KOPT-K1 (cell line): Measurements from ENCODE around the gene FUT2.
"Not testable (repeated sequence)": the region's sequence is repeated elsewhere in the genome, so short reads cannot be mapped to it uniquely, and the experiment has no call there.

Source experiments
- H3K27ac ChIP-seq: fragments of 200-600 bp; sonication (generic); 2 replicates; pipeline ENCODE4 v1.5.1; 2016; ENCODE audit warnings: antibody characterized with exemption, mild to moderate bottlenecking, low read depth, low read length; ENCODE audit not compliant: poor library complexity, severe bottlenecking
- H3K36me3 ChIP-seq: fragments of 200-600 bp; sonication (generic); 2 replicates; pipeline ENCODE4 v1.5.1; 2017; ENCODE audit warnings: antibody characterized with exemption, mild to moderate bottlenecking, low read length, moderate library complexity; ENCODE audit not compliant: insufficient read depth
- H3K9me3 ChIP-seq: fragments of 200-600 bp; sonication (generic); 2 replicates; pipeline ENCODE4 v1.5.1; 2017; ENCODE audit warnings: antibody characterized with exemption, low read length, mild to moderate bottlenecking; ENCODE audit not compliant: insufficient read depth, poor library complexity, severe bottlenecking

FUT2 gene

GRCh38 chr19:48695743-48696352, at the start of gene FUT2:
FUT2 (plus strand) TSS chr19:48695971; CDS start chr19:48702957, 6,986 bp downstream.
- Histone ChIP-seq H3K9me3 (no peaks in the 10 kb centered on the region), H3K36me3 (no peaks in the 10 kb centered on the region), H3K27ac (no peak within 1 kb of the TSS)

- no peaks in the 10 kb centered on the region for H3K36me3 ChIP-seq
- H3K27ac ChIP-seq = peak within 1 kb of the TSS; percentile 56
- H3K9me3 ChIP-seq = no peaks in the 10 kb centered on the region
Observed at GRCh38 chr19:48646001-48646721, 49.6 kb upstream of the FUT2 start, which contains the start of gene CA11. CA11 (minus strand) TSS chr19:48646187; CDS start chr19:48645632, 555 bp downstream.

GRCh38 chr19:48646722-48647216, 49.0 kb upstream of the FUT2 start:
- Histone ChIP-seq H3K36me3 (no peaks in the 10 kb centered on the region), H3K27ac (peak overlapping the region; percentile 56), H3K9me3 (no peaks in the 10 kb centered on the region)

GRCh38 chr19:48648134-48648533, 47.6 kb upstream of the FUT2 start:
- Histone ChIP-seq H3K27ac (no peak overlapping the region), H3K36me3 (no peaks in the 10 kb centered on the region), H3K9me3 (no peaks in the 10 kb centered on the region)

- Histone ChIP-seq H3K27ac (no peak overlapping the region), H3K36me3 (no peaks in the 10 kb centered on the region), H3K9me3 (no peaks in the 10 kb centered on the region)
Observed at GRCh38 chr19:48650974-48651682, 44.6 kb upstream of the FUT2 start.

- no peak overlapping the region for H3K27ac ChIP-seq
Observed at GRCh38 chr19:48651683-48652048, 44.1 kb upstream of the FUT2 start.

GRCh38 chr19:48654299-48655059, 41.3 kb upstream of the FUT2 start:
- peak overlapping the region; percentile 54 for H3K27ac ChIP-seq
- no peaks in the 10 kb centered on the region for H3K36me3 ChIP-seq
- no peaks in the 10 kb centered on the region for H3K9me3 ChIP-seq

More at GRCh38 chr19:48651683-48652048, 44.1 kb upstream of the FUT2 start:
- no peaks in the 10 kb centered on the region for H3K9me3 ChIP-seq
- H3K36me3 ChIP-seq = no peaks in the 10 kb centered on the region

- no peak overlapping the region for H3K27ac ChIP-seq
- H3K36me3 ChIP-seq = no peaks in the 10 kb centered on the region
- H3K9me3 ChIP-seq = no peaks in the 10 kb centered on the region
Observed at GRCh38 chr19:48656840-48657474, 38.8 kb upstream of the FUT2 start.

GRCh38 chr19:48657828-48658227, 37.9 kb upstream of the FUT2 start:
- H3K9me3 ChIP-seq, H3K36me3 ChIP-seq, H3K27ac ChIP-seq: not testable (repeated sequence)

- H3K36me3 ChIP-seq = no peaks in the 10 kb centered on the region
- no peaks in the 10 kb centered on the region for H3K9me3 ChIP-seq
- no peak overlapping the region for H3K27ac ChIP-seq
Observed at GRCh38 chr19:48658483-48658882, 37.3 kb upstream of the FUT2 start.

GRCh38 chr19:48659768-48660167, 36.0 kb upstream of the FUT2 start:
- Histone ChIP-seq H3K9me3 (no peaks in the 10 kb centered on the region), H3K27ac (no peak overlapping the region), H3K36me3 (no peaks in the 10 kb centered on the region)

- Histone ChIP-seq H3K36me3 (no peaks in the 10 kb centered on the region), H3K27ac (peak overlapping the region; percentile 81), H3K9me3 (no peaks in the 10 kb centered on the region)
Observed at GRCh38 chr19:48660852-48661710, 34.7 kb upstream of the FUT2 start.

GRCh38 chr19:48661711-48662090, 34.1 kb upstream of the FUT2 start:
- H3K9me3 ChIP-seq = no peaks in the 10 kb centered on the region
- peak overlapping the region; percentile 81 for H3K27ac ChIP-seq
- no peaks in the 10 kb centered on the region for H3K36me3 ChIP-seq

- Histone ChIP-seq H3K9me3 (no peaks in the 10 kb centered on the region), H3K36me3 (no peaks in the 10 kb centered on the region), H3K27ac (no peak overlapping the region)
Observed at GRCh38 chr19:48663667-48664066, 32.1 kb upstream of the FUT2 start.
